ENCODE measurements around the gene SP110. TPM values are rescaled to one million over a fixed set of nuclear protein-coding genes. Genes with fewer than 3 reads are reported as not detected.
A peak's percentile ranks its signal among the peaks of the same experiment; 100 is the strongest.

Gene SP110
- total RNA-seq, 1 donor from 2014 or later: 14.8 TPM

GRCh38 chr2:230135130-230135525 lies 84.7 kb downstream of the SP110 start:
- no peak for DNase-seq (ENCODE audit: low read depth)
- TF ChIP-seq CTCF (IDR thresholded peaks at IDR 0.05; ENCODE audit: insufficient read depth, low read length, poor library complexity, severe bottlenecking): no peak
- Histone ChIP-seq H3K4me3 (ENCODE audit: low read depth, low read length) (no peak overlapping the region), H3K27me3 (ENCODE audit: control insufficient read depth, insufficient read depth, low read length) (no peaks in the 10 kb centered on the region), H3K36me3 (ENCODE audit: control insufficient read depth, insufficient read depth, low read length) (no peaks in the 10 kb centered on the region)

- no peak for DNase-seq (ENCODE audit: low read depth)
Observed at GRCh38 chr2:230134496-230135129, 85.2 kb downstream of the SP110 start.

GRCh38 chr2:230131366-230131765 lies 88.4 kb downstream of the SP110 start:
- no peaks in the 10 kb centered on the region for H3K36me3 ChIP-seq (ENCODE audit: control insufficient read depth, insufficient read depth, low read length)
- no peak for TF ChIP-seq CTCF (IDR thresholded peaks at IDR 0.05; ENCODE audit: insufficient read depth, low read length, poor library complexity, severe bottlenecking)
- no peak for DNase-seq (ENCODE audit: low read depth)
- H3K4me3 ChIP-seq (ENCODE audit: low read depth, low read length): no peak overlapping the region
- H3K27me3 ChIP-seq (ENCODE audit: control insufficient read depth, insufficient read depth, low read length): no peaks in the 10 kb centered on the region

More at GRCh38 chr2:230134496-230135129, 85.2 kb downstream of the SP110 start:
- TF ChIP-seq CTCF (IDR thresholded peaks at IDR 0.05; ENCODE audit: insufficient read depth, low read length, poor library complexity, severe bottlenecking): no peak
- Histone ChIP-seq H3K27me3 (ENCODE audit: control insufficient read depth, insufficient read depth, low read length) (no peaks in the 10 kb centered on the region), H3K4me3 (ENCODE audit: low read depth, low read length) (no peak overlapping the region), H3K36me3 (ENCODE audit: control insufficient read depth, insufficient read depth, low read length) (no peaks in the 10 kb centered on the region)

- H3K27me3 ChIP-seq (ENCODE audit: control insufficient read depth, insufficient read depth, low read length): no peaks in the 10 kb centered on the region
- TF ChIP-seq CTCF (IDR thresholded peaks at IDR 0.05; ENCODE audit: insufficient read depth, low read length, poor library complexity, severe bottlenecking): no peak
- peak; percentile 12 for DNase-seq (ENCODE audit: low read depth)
- no peak overlapping the region for H3K4me3 ChIP-seq (ENCODE audit: low read depth, low read length)
- H3K36me3 ChIP-seq (ENCODE audit: control insufficient read depth, insufficient read depth, low read length): no peaks in the 10 kb centered on the region
Observed at GRCh38 chr2:230130668-230131364, 89.0 kb downstream of the SP110 start.

- no peak overlapping the region for H3K4me3 ChIP-seq (ENCODE audit: low read depth, low read length)
- DNase-seq (ENCODE audit: low read depth): no peak
- no peak for TF ChIP-seq CTCF (IDR thresholded peaks at IDR 0.05; ENCODE audit: insufficient read depth, low read length, poor library complexity, severe bottlenecking)
- H3K36me3 ChIP-seq (ENCODE audit: control insufficient read depth, insufficient read depth, low read length): no peaks in the 10 kb centered on the region
- no peaks in the 10 kb centered on the region for H3K27me3 ChIP-seq (ENCODE audit: control insufficient read depth, insufficient read depth, low read length)
Observed at GRCh38 chr2:230129343-230129742, 90.4 kb downstream of the SP110 start.

Data from kidney epithelial cell (primary cell).